Measurements from ENCODE around the gene DCAF15.
"Not testable (repeated sequence)": the region's sequence is repeated elsewhere in the genome, so short reads cannot be mapped to it uniquely, and the experiment has no call there.

Gene DCAF15
- total RNA-seq = 84.7 to 86.0 reads per million in 2 donors

- peak; percentile 96 for DNase-seq
Observed at GRCh38 chr19:13952154-13952930, at the start of gene DCAF15. DCAF15 (plus strand) TSS chr19:13952509; CDS start chr19:13952513, 4 bp downstream.

- no peak for DNase-seq
Observed at GRCh38 chr19:13902993-13903555, 49.2 kb upstream of the DCAF15 start.

GRCh38 chr19:13905634-13906520 is 46.4 kb upstream of the DCAF15 start, which contains the start of the genes BRME1 and CC2D1A:
BRME1 (minus strand) TSS chr19:13906117; CDS start chr19:13904892, 1,225 bp downstream.
CC2D1A (plus strand) TSS chr19:13906201; CDS start chr19:13906442, 241 bp downstream.
- peak; percentile 91 for DNase-seq

GRCh38 chr19:13906521-13906904 is 45.8 kb upstream of the DCAF15 start:
- DNase-seq = peak; percentile 16

- no peak for DNase-seq
Observed at GRCh38 chr19:13906910-13907309, 45.4 kb upstream of the DCAF15 start.

- no peak for DNase-seq
Observed at GRCh38 chr19:13908674-13909073, 43.6 kb upstream of the DCAF15 start.

- no peak for DNase-seq
Observed at GRCh38 chr19:13909430-13909829, 42.9 kb upstream of the DCAF15 start.

GRCh38 chr19:13913352-13913751 is 39.0 kb upstream of the DCAF15 start:
- DNase-seq = no peak

- DNase-seq = no peak
Observed at GRCh38 chr19:13914777-13915176, 37.5 kb upstream of the DCAF15 start.

GRCh38 chr19:13917888-13918406 is 34.4 kb upstream of the DCAF15 start:
- DNase-seq = no peak

- DNase-seq = no peak
Observed at GRCh38 chr19:13918726-13919411, 33.4 kb upstream of the DCAF15 start.

- DNase-seq = no peak
Observed at GRCh38 chr19:13920524-13920923, 31.8 kb upstream of the DCAF15 start.

- DNase-seq = no peak
Observed at GRCh38 chr19:13920940-13921747, 31.2 kb upstream of the DCAF15 start.

GRCh38 chr19:13922118-13922517 is 30.2 kb upstream of the DCAF15 start:
- DNase-seq = not testable (repeated sequence)

- DNase-seq = no peak
Observed at GRCh38 chr19:13923194-13923987, 28.9 kb upstream of the DCAF15 start.

GRCh38 chr19:13926010-13926409 is 26.3 kb upstream of the DCAF15 start:
- DNase-seq = no peak

- no peak for DNase-seq
Observed at GRCh38 chr19:13926715-13927114, 25.6 kb upstream of the DCAF15 start.

GRCh38 chr19:13929340-13929739 is 23.0 kb upstream of the DCAF15 start:
- no peak for DNase-seq

- no peak for DNase-seq
Observed at GRCh38 chr19:13929956-13930355, 22.4 kb upstream of the DCAF15 start.

GRCh38 chr19:13930402-13930801 is 21.9 kb upstream of the DCAF15 start:
- no peak for DNase-seq

All from T-helper 9 cell (primary cell).